GM23338 (cell line): Measurements from ENCODE around the gene ZFHX3. TPM values are rescaled to one million over a fixed set of nuclear protein-coding genes. Genes with fewer than 3 reads are reported as not detected.

Experiments used
- ATAC-seq: fragments of 200-7000 bp; cut with Tn5 transposase; 3 replicates; pipeline ENCODE4 v1.9.1; 2020
- DNase-seq: peaks from one replicate; pipeline ENCODE4 v3.0.0-alpha.2; 2015; ENCODE audit warnings: low spot score
- H2AFZ ChIP-seq: fragments of 200-600 bp; sonication (generic); 2 replicates; pipeline ENCODE4 v1.8.0; 2016; ENCODE audit warnings: antibody characterized with exemption, mild to moderate bottlenecking, moderate library complexity
- H3F3A ChIP-seq: fragments of 200-600 bp; sonication (generic); replicated peaks from 2 replicates; pipeline ENCODE4 v1.8.0; 2017; ENCODE audit warnings: antibody characterized with exemption, mixed run types, low read depth
- H3K27ac ChIP-seq: fragments of 200-600 bp; sonication (generic); 2 replicates; pipeline ENCODE4 v1.6.1; 2016; ENCODE audit warnings: low read depth
- H3K27me3 ChIP-seq: fragments of 200-600 bp; sonication (generic); 2 replicates; pipeline ENCODE4 v1.8.0; 2016; ENCODE audit warnings: mild to moderate bottlenecking, mixed run types, moderate library complexity; ENCODE audit not compliant: insufficient read depth
- H3K36me3 ChIP-seq: fragments of 200-600 bp; sonication (generic); 2 replicates; pipeline ENCODE4 v1.8.0; 2016; ENCODE audit warnings: mild to moderate bottlenecking; ENCODE audit not compliant: insufficient read depth
- H3K4me1 ChIP-seq: fragments of 200-600 bp; sonication (generic); 2 replicates; pipeline ENCODE4 v1.8.0; 2016; ENCODE audit warnings: mild to moderate bottlenecking, moderate library complexity; ENCODE audit not compliant: insufficient read depth
- H3K4me2 ChIP-seq: fragments of 200-600 bp; sonication (generic); 2 replicates; pipeline ENCODE4 v1.7.1; 2017; ENCODE audit warnings: mixed run types
- H3K4me3 ChIP-seq: fragments of 200-600 bp; sonication (generic); 2 replicates; pipeline ENCODE4 v1.6.1; 2016; ENCODE audit warnings: mixed run types
- H3K79me2 ChIP-seq: fragments of 200-600 bp; sonication (generic); replicated peaks from 2 replicates; pipeline ENCODE4 v1.8.0; 2017; ENCODE audit warnings: mild to moderate bottlenecking; ENCODE audit not compliant: insufficient read depth
- H3K9me2 ChIP-seq: fragments of 200-600 bp; sonication (generic); 2 replicates; pipeline ENCODE4 v1.8.0; 2017; ENCODE audit not compliant: insufficient read depth
- H4K20me1 ChIP-seq: fragments of 200-600 bp; sonication (generic); replicated peaks from 2 replicates; pipeline ENCODE4 v1.8.0; 2017; ENCODE audit warnings: mild to moderate bottlenecking; ENCODE audit not compliant: insufficient read depth
- H3K27ac Mint-ChIP-seq: 2 replicates; pipeline ENCODE4 v1.8.0; 2020; ENCODE audit warnings: inconsistent platforms, mild to moderate bottlenecking, moderate library complexity, mixed read lengths
- H3K27me3 Mint-ChIP-seq: 3 replicates; pipeline ENCODE4 v1.8.0; 2022; ENCODE audit warnings: low read depth, mild to moderate bottlenecking, moderate library complexity, mixed read lengths, inconsistent platforms; ENCODE audit not compliant: insufficient read depth, poor library complexity
- H3K36me3 Mint-ChIP-seq: 3 replicates; pipeline ENCODE4 v1.8.0; 2021; ENCODE audit warnings: low read depth, mild to moderate bottlenecking, inconsistent platforms, moderate library complexity, mixed read lengths
- H3K4me1 Mint-ChIP-seq: 3 replicates; pipeline ENCODE4 v1.8.0; 2020; ENCODE audit warnings: mild to moderate bottlenecking, inconsistent platforms, mixed read lengths
- H3K4me3 Mint-ChIP-seq: 3 replicates; pipeline ENCODE4 v1.8.0; 2021; ENCODE audit warnings: moderate library complexity, mild to moderate bottlenecking, inconsistent platforms, mixed read lengths
- H3K9me3 Mint-ChIP-seq: 3 replicates; pipeline ENCODE4 v1.8.0; 2020; ENCODE audit warnings: moderate library complexity, mild to moderate bottlenecking, inconsistent platforms, mixed read lengths
- CREB1 ChIP-seq: fragments of 250-450 bp; sonication (Bioruptor Pico); IDR thresholded peaks from 2 replicates; pipeline ENCODE4 v1.5.0; 2020; ENCODE audit warnings: low read depth, mild to moderate bottlenecking, moderate library complexity
- CTCF ChIP-seq, 2 experiments: fragments of 200-600 bp in 1 of 2; sonication (generic) in 1 of 2; conservative IDR thresholded peaks; 2 replicates each; pipeline versions ENCODE4 v1.5.1 to v1.6.1; 2016 to 2017; ENCODE audit warnings: antibody characterized with exemption in 2 of 2, low read depth in 2 of 2, mild to moderate bottlenecking in 2 of 2, moderate library complexity in 1 of 2
- ETS1 ChIP-seq: IDR thresholded peaks from 2 replicates; pipeline ENCODE4 v1.6.1; 2016; ENCODE audit warnings: antibody characterized with exemption
- EZH2 ChIP-seq: fragments of 200-600 bp; sonication (generic); IDR thresholded peaks from one replicate; pipeline ENCODE4 v1.8.0; 2017; ENCODE audit warnings: antibody characterized with exemption, mild to moderate bottlenecking, low read depth; ENCODE audit not compliant: unreplicated experiment
- EZH2phosphoT487 ChIP-seq: fragments of 200-600 bp; sonication (generic); IDR thresholded peaks from one replicate; pipeline ENCODE4 v1.8.1; 2018; ENCODE audit warnings: antibody characterized with exemption; ENCODE audit not compliant: unreplicated experiment
- JUNB ChIP-seq: IDR thresholded peaks from one replicate; pipeline ENCODE4 v1.6.1; 2016; ENCODE audit warnings: antibody characterized with exemption; ENCODE audit not compliant: unreplicated experiment
- NANOG ChIP-seq: IDR thresholded peaks from 2 replicates; pipeline ENCODE4 v1.6.1; 2016; ENCODE audit warnings: antibody characterized with exemption, borderline replicate concordance
- POLR2AphosphoS5 ChIP-seq: IDR thresholded peaks from 2 replicates; pipeline ENCODE4 v1.6.1; 2016; ENCODE audit warnings: antibody characterized with exemption, low read depth
- STAT1 ChIP-seq: IDR thresholded peaks from one replicate; pipeline ENCODE4 v1.6.1; 2016; ENCODE audit warnings: antibody characterized with exemption; ENCODE audit not compliant: unreplicated experiment
- ZNF114 ChIP-seq: fragments of 250-450 bp; sonication (Bioruptor Pico); IDR thresholded peaks from 2 replicates; pipeline ENCODE4 v1.5.0; 2020; ENCODE audit warnings: mild to moderate bottlenecking, moderate library complexity
- ZNF331 ChIP-seq: fragments of 250-450 bp; sonication (Bioruptor Pico); IDR thresholded peaks from 2 replicates; pipeline ENCODE4 v1.5.0; 2020; ENCODE audit warnings: low read depth, mild to moderate bottlenecking, moderate library complexity
- polyA plus RNA-seq: library from polyadenylated mRNA; unstranded; fragments of >200 nt; fragmentation: Nextera tagmentation; extraction: Ambion mirVana; gene quantifications from 2 replicates; pipeline ENCODE4 v1.2.1, GENCODE V29; 2016
- total RNA-seq: library from RNA; depleted of rRNA; stranded (reverse); fragments of >200 nt; shearing (Covaris generic); gene quantifications from 2 replicates; pipeline ENCODE4 v1.2.3, GENCODE V29; 2014
- TF ChIP-seq, protein P1 (sequence below): IDR thresholded peaks from one replicate; pipeline ENCODE4 v1.6.1; 2018; ENCODE audit warnings: antibody characterized with exemption; ENCODE audit not compliant: unreplicated experiment

The ZFHX3 gene
- total and polyA plus RNA-seq, 2 experiments from 2014 or later, result 1.0 to 1.5 TPM

- no peaks in the 10 kb centered on the region for H3K36me3 ChIP-seq
- no peaks in the 10 kb centered on the region for H3K79me2 ChIP-seq
- H2AFZ ChIP-seq, result no peak overlapping the region
- DNase-seq, result no peak
- no peak overlapping the region for H3K4me2 ChIP-seq
- no peaks in the 10 kb centered on the region for H3K27me3 ChIP-seq
- TF ChIP-seq CTCF (conservative IDR thresholded peaks at IDR 0.05; ENCODE audit: low read depth in 2 of 2) (no peak), JUNB (no peak), ZNF114 (CRISPR knock-in tag) (no peak), NANOG (no peak), POLR2AphosphoS5 (no peak), ETS1 (no peak)
- H3K27me3 Mint-ChIP-seq, result peaks cover 6% of the 10 kb centered on the region
- no peaks in the 10 kb centered on the region; the same call in 1 of the 3 replicates for H3K4me1 Mint-ChIP-seq
- no peak overlapping the region for H3K4me3 ChIP-seq
- H3K36me3 Mint-ChIP-seq, result no peaks in the 10 kb centered on the region
- no peak for ATAC-seq
- no peaks in the 10 kb centered on the region for H4K20me1 ChIP-seq
- no peaks in the 10 kb centered on the region for H3F3A ChIP-seq
- no peak overlapping the region for H3K4me3 Mint-ChIP-seq
- no peaks in the 10 kb centered on the region for H3K4me1 ChIP-seq
- H3K9me3 Mint-ChIP-seq, result no peaks in the 10 kb centered on the region
- no peak overlapping the region for H3K27ac ChIP-seq
- no peak overlapping the region for H3K27ac Mint-ChIP-seq
- H3K9me2 ChIP-seq, result 0 out of 2 replicates have a peak, but pooled peaks cover 3% of the 10 kb centered on the region
Measured at GRCh38 chr16:72897707-72898106, 150.2 kb downstream of the ZFHX3 start.

- Mint-ChIP-seq H3K9me3 (no peaks in the 10 kb centered on the region), H3K4me3 (no peak overlapping the region), H3K27ac (no peak overlapping the region; the same call in 1 of the 2 replicates), H3K4me1 (no peaks in the 10 kb centered on the region; the same call in 1 of the 3 replicates), H3K36me3 (no peaks in the 10 kb centered on the region), H3K27me3 (peaks cover 7% of the 10 kb centered on the region)
- H3K9me2 ChIP-seq, result 0 out of 2 replicates have a peak, but pooled peaks cover 3% of the 10 kb centered on the region
- no peaks in the 10 kb centered on the region for H4K20me1 ChIP-seq
- no peak overlapping the region for H3K27ac ChIP-seq
- ATAC-seq (no peak), DNase-seq (no peak)
- H3K4me3 ChIP-seq, result no peak overlapping the region
- no peaks in the 10 kb centered on the region for H3K79me2 ChIP-seq
- H3K36me3 ChIP-seq, result no peaks in the 10 kb centered on the region
- no peak overlapping the region for H3K4me2 ChIP-seq
- no peaks in the 10 kb centered on the region for H3K4me1 ChIP-seq
- H3K27me3 ChIP-seq, result no peaks in the 10 kb centered on the region
- no peak overlapping the region for H2AFZ ChIP-seq
- H3F3A ChIP-seq, result no peaks in the 10 kb centered on the region
- TF ChIP-seq, protein P1, sequence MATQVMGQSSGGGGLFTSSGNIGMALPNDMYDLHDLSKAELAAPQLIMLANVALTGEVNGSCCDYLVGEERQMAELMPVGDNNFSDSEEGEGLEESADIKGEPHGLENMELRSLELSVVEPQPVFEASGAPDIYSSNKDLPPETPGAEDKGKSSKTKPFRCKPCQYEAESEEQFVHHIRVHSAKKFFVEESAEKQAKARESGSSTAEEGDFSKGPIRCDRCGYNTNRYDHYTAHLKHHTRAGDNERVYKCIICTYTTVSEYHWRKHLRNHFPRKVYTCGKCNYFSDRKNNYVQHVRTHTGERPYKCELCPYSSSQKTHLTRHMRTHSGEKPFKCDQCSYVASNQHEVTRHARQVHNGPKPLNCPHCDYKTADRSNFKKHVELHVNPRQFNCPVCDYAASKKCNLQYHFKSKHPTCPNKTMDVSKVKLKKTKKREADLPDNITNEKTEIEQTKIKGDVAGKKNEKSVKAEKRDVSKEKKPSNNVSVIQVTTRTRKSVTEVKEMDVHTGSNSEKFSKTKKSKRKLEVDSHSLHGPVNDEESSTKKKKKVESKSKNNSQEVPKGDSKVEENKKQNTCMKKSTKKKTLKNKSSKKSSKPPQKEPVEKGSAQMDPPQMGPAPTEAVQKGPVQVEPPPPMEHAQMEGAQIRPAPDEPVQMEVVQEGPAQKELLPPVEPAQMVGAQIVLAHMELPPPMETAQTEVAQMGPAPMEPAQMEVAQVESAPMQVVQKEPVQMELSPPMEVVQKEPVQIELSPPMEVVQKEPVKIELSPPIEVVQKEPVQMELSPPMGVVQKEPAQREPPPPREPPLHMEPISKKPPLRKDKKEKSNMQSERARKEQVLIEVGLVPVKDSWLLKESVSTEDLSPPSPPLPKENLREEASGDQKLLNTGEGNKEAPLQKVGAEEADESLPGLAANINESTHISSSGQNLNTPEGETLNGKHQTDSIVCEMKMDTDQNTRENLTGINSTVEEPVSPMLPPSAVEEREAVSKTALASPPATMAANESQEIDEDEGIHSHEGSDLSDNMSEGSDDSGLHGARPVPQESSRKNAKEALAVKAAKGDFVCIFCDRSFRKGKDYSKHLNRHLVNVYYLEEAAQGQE, result no peak
- TF ChIP-seq POLR2AphosphoS5 (no peak), EZH2phosphoT487 (no peak), STAT1 (no peak), NANOG (no peak), CTCF (conservative IDR thresholded peaks at IDR 0.05; ENCODE audit: low read depth in 2 of 2) (no peak), JUNB (no peak), ETS1 (no peak), ZNF114 (CRISPR knock-in tag) (no peak), CREB1 (CRISPR knock-in tag) (no peak), EZH2 (no peak), ZNF331 (CRISPR knock-in tag) (no peak)
Measured at GRCh38 chr16:72896485-72897118, 151.3 kb downstream of the ZFHX3 start.
